PC-9 (cell line): ENCODE data around the gene SOCS7.

ENCODE experiments used
- CTCF ChIP-seq: fragments of 200-600 bp; sonication (generic); conservative IDR thresholded peaks from 2 replicates; pipeline ENCODE4 v1.6.1; 2017; ENCODE audit warnings: mixed run types, antibody characterized with exemption, mild to moderate bottlenecking, moderate library complexity
- EZH2 ChIP-seq: fragments of 200-600 bp; sonication (generic); IDR thresholded peaks from 2 replicates; pipeline ENCODE4 v1.8.0; 2017; ENCODE audit warnings: antibody characterized with exemption, low read depth

- TF ChIP-seq CTCF (no peak), EZH2 (no peak)
Observed at GRCh38 chr17:38317081-38317480, 34.6 kb upstream of the SOCS7 start.
